Lung (tissue), 12 donors: Measurements from ENCODE around the gene LBHD1. TPM values are rescaled to one million over a fixed set of nuclear protein-coding genes. Genes with fewer than 3 reads are reported as not detected.
A peak's percentile ranks its signal among the peaks of the same experiment; 100 is the strongest.

Experiments
- ATAC-seq: fragments of 200-7000 bp; cut with Tn5 transposase; one replicate; pipeline ENCODE4 v1.9.1; 2020; ENCODE audit warnings: moderate number of reproducible peaks; ENCODE audit not compliant: insufficient read depth, low FRiP score
- DNase-seq, 3 donors: peaks; one replicate each; pipeline ENCODE4 v3.0.0-alpha.2; 2013 to 2017
- H3K27ac ChIP-seq, 2 donors: one replicate each; pipeline ENCODE4 v1.5.1; 2013; ENCODE audit warnings: mild to moderate bottlenecking in 2 of 2, moderate library complexity in 2 of 2, control low read depth in 1 of 2, inconsistent platforms in 1 of 2, low read depth in 1 of 2, low read length in 1 of 2
- H3K27me3 ChIP-seq, 3 donors: one replicate each; pipeline ENCODE4 v1.5.1; 2013; ENCODE audit warnings: low read length in 2 of 3; ENCODE audit not compliant: control insufficient read depth in 3 of 3, insufficient read depth in 3 of 3
- H3K36me3 ChIP-seq, 4 donors: one replicate each; pipeline ENCODE4 v1.5.1; 2013; ENCODE audit warnings: low read length in 4 of 4, mild to moderate bottlenecking in 1 of 4, moderate library complexity in 1 of 4; ENCODE audit not compliant: control insufficient read depth in 4 of 4, insufficient read depth in 4 of 4
- H3K4me1 ChIP-seq, 5 donors: one replicate each; pipeline ENCODE4 v1.5.1; 2013; ENCODE audit warnings: low read length in 5 of 5, mild to moderate bottlenecking in 2 of 5, moderate library complexity in 1 of 5; ENCODE audit not compliant: control insufficient read depth in 5 of 5, insufficient read depth in 5 of 5
- H3K4me3 ChIP-seq: one replicate; pipeline ENCODE4 v1.5.1; 2013; ENCODE audit warnings: mild to moderate bottlenecking, control low read depth, moderate library complexity
- H3K9ac ChIP-seq, 2 donors: one replicate each; pipeline ENCODE4 v1.5.1; 2013; ENCODE audit warnings: low read length in 2 of 2, control low read depth in 1 of 2; ENCODE audit not compliant: insufficient read depth in 1 of 2
- H3K9me3 ChIP-seq, 4 donors: one replicate each; pipeline ENCODE4 v1.5.1; 2013; ENCODE audit warnings: low read length in 3 of 4, mild to moderate bottlenecking in 1 of 4, moderate library complexity in 1 of 4; ENCODE audit not compliant: control insufficient read depth in 4 of 4, insufficient read depth in 3 of 4
- WGBS, 2 donors: extraction: QIAGEN DNeasy Blood & Tissue Kit; methylation state at CpG; one replicate each; pipeline ENCODE4 v1.1.7; 2013; 5-methylcytosine and 5-hydroxymethylcytosine counted together
- polyA plus RNA-seq, 2 donors: library from polyadenylated mRNA; stranded (reverse); fragments of 200-250 nt; gene quantifications; one replicate each; pipeline ENCODE4 v1.2.1, GENCODE V29; 2013
- total RNA-seq, 2 donors: library from RNA; depleted of rRNA in 1 of 2; stranded (reverse); fragments of >200 nt in 1 of 2; gene quantifications; one replicate each; pipeline ENCODE4 v1.2.1, GENCODE V29; 2014 to 2021
- TF ChIP-seq, protein P1 (sequence below): IDR thresholded peaks from 2 replicates; pipeline ENCODE4 v1.5.1; 2012; ENCODE audit warnings: mild to moderate bottlenecking; ENCODE audit errors: control extremely low read depth, extremely low read depth
- donor health status: control.
- donor health status: control.
- donor health status: Bipolar disorder and iron deficiency.
- donor health status: healthy.
- donor health status: DM: yes; HTN: yes; CAD: no.

LBHD1 gene
- total and polyA plus RNA-seq, 4 donors, result 4.4 to 8.9 (median 5.1) TPM

DNA sequence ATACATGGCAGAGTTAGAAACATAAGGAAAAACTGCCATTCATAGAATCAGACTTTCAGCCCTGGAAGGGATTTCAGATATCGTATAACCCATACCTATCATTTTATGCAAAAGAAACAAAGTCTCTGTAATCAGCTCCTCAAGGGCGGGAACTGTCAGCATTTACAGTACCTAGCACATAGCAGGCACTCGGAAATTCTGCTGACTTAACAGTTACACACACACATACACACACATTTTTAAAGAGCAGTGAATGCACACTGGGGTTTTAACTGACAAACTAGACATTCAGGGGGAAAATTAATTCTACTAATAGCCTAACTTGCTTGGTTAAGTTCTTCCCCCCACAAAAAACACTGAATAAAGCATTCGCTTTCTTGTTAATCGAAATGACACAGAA lies 44.1 kb upstream of the LBHD1 start:
- WGBS, 2 donors, result 94 to 99% methylated on average over 5 of the region's 5 CpGs
- H3K4me1 ChIP-seq, result peaks cover 0 to 5% (median 0%) of the 10 kb centered on the region in 5 donors
- H3K4me3 ChIP-seq, result no peak overlapping the region
- DNase-seq, result no peak
- no peak overlapping the region for H3K9ac ChIP-seq
- TF ChIP-seq, protein P1, sequence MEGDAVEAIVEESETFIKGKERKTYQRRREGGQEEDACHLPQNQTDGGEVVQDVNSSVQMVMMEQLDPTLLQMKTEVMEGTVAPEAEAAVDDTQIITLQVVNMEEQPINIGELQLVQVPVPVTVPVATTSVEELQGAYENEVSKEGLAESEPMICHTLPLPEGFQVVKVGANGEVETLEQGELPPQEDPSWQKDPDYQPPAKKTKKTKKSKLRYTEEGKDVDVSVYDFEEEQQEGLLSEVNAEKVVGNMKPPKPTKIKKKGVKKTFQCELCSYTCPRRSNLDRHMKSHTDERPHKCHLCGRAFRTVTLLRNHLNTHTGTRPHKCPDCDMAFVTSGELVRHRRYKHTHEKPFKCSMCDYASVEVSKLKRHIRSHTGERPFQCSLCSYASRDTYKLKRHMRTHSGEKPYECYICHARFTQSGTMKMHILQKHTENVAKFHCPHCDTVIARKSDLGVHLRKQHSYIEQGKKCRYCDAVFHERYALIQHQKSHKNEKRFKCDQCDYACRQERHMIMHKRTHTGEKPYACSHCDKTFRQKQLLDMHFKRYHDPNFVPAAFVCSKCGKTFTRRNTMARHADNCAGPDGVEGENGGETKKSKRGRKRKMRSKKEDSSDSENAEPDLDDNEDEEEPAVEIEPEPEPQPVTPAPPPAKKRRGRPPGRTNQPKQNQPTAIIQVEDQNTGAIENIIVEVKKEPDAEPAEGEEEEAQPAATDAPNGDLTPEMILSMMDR, result no peak
- no peak for ATAC-seq
- no peaks in the 10 kb centered on the region for H3K27me3 ChIP-seq
- peaks cover 54 to 67% (median 59%) of the 10 kb centered on the region in 4 donors for H3K36me3 ChIP-seq
- no peaks in the 10 kb centered on the region for H3K9me3 ChIP-seq
- no peak overlapping the region for H3K27ac ChIP-seq

DNA sequence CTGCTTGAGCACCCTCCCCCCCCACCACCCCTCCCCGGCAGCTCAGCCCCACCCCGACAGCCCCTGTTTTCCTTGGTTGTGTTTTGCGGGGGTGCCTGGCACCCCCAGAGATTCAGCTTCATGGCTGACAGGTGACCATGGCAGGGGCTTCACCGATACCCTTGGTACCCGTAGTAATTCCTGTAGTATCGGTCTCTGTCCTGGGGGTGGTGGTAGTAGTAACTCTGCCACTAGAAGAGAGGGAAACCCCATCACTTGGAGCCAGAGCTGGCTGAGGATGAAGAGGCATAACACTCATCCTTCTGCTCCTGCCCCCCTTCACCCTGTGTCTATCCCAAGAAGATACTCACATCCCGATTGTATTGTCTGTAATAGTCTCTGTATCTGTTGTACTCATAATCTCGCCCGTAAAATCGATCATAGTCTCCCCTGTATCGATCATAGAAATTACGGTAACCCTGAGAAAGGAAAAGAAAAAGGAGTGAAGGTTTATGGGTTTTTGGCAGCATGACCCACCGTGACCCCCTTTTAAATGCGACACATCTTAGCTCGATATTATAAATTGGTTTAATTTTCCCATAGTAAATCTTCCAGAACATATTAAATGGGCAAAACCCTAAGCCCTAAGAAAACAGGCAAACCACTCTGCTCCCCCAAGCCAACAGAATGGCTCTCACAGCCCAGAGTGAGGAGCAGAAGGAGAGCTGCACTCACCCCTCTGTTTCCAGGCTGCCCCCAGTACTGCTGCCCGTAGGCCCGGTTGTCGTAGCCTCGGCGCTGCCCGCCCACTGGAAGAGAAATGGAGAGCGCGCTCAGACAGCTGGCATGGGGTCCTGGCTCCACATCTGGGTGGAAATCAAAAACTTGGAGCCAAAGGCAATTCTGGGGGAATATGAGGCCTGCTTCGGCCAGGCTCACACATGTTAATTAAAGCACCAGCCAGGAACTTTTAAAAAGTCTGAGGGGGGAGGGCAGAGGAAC lies 43.4 kb upstream of the LBHD1 start:
- no peak overlapping the region for H3K27ac ChIP-seq
- TF ChIP-seq, protein P1, result no peak

DNA sequence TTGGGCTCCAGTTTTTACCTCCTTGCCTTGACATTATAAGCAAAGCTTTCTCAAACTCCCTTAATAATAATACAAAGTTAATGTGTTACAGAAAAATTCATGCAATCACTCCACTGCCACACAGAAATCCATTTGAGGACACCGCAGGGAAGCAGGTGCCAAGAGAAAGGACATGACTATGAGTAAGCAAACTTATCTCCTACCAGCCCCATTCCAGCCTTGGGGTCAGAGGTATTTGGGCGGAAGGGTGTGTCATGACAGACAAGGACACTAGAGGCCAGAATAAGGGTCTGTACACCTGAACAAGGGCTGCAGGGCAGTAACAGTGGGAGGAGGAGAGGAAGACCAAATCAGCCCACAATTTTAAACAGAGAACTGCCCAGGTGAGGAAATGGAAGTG lies 41.3 kb upstream of the LBHD1 start:
- DNase-seq (peak in 1 of 3 donors; percentile 10), ATAC-seq (peak; percentile 46)
- TF ChIP-seq, protein P1, result no peak
- Histone ChIP-seq H3K4me3 (no peak overlapping the region), H3K27me3 (no peaks in the 10 kb centered on the region), H3K36me3 (peaks cover 33 to 52% (median 38%) of the 10 kb centered on the region in 4 donors), H3K4me1 (peaks cover 4 to 16% (median 5%) of the 10 kb centered on the region in 5 donors), H3K27ac (peak overlapping the region; percentile 61 to 81), H3K9ac (no peak overlapping the region), H3K9me3 (no peaks in the 10 kb centered on the region)
- 72 to 91% methylated on average over 2 of the region's 2 CpGs for WGBS, 2 donors

More for the DNA sequence above, 43.4 kb upstream of the LBHD1 start:
- Histone ChIP-seq H3K4me1 (peaks cover 0 to 5% (median 0%) of the 10 kb centered on the region in 5 donors), H3K9ac (no peak overlapping the region), H3K9me3 (no peaks in the 10 kb centered on the region), H3K27me3 (no peaks in the 10 kb centered on the region), H3K4me3 (no peak overlapping the region), H3K36me3 (peaks cover 51 to 64% (median 53%) of the 10 kb centered on the region in 4 donors)
- 93 to 94% methylated on average over 24 of the region's 24 CpGs for WGBS, 2 donors
- ATAC-seq (no peak), DNase-seq (no peak)
